IPS-18c (cell line): ENCODE data around the gene CHST14.
A peak's percentile ranks its signal among the peaks of the same experiment; 100 is the strongest.

Experiments
- H3K4me3 ChIP-seq: 2 replicates; pipeline ENCODE4 v1.7.0; 2013; ENCODE audit warnings: low read depth, mild to moderate bottlenecking, low read length, moderate library complexity; ENCODE audit not compliant: insufficient read depth
- H3K9me3 ChIP-seq: one replicate; pipeline ENCODE4 v1.6.1; 2013; ENCODE audit warnings: mild to moderate bottlenecking, low read length, moderate library complexity; ENCODE audit not compliant: control insufficient read depth, insufficient read depth

CHST14 gene

DNA sequence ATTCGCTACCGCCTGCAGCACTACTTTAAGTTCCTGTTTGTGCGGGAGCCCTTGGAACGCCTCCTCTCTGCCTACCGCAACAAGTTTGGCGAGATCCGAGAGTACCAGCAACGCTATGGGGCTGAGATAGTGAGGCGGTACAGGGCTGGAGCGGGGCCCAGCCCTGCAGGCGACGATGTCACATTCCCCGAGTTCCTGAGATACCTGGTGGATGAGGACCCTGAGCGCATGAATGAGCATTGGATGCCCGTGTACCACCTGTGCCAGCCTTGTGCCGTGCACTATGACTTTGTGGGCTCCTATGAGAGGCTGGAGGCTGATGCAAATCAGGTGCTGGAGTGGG is 995 bp downstream of the CHST14 start:
- no peaks in the 10 kb centered on the region for H3K9me3 ChIP-seq
- H3K4me3 ChIP-seq = peak overlapping the region; percentile 60

DNA sequence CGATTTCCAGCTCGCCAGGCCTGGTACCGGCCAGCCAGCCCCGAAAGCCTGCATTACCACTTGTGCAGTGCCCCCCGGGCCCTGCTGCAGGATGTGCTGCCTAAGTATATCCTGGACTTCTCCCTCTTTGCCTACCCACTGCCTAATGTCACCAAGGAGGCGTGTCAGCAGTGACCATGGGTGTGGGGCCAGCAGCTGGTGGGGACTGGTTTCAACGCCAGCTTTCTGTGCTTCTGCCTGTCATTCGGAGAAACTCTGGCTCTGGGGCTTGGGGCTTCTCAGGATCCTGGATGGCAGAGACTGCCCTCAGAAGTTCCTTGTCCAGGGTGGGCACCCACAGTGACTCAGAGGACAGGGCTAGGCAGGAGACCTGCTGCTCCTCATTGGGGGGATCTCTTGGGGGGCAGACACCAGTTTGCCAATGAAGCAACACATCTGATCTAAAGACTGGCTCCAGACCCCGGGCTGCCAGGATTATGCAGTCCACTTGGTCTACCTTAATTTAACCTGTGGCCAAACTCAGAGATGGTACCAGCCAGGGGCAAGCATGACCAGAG is 1.5 kb downstream of the CHST14 start:
- Histone ChIP-seq H3K4me3 (peak overlapping the region; percentile 60), H3K9me3 (no peaks in the 10 kb centered on the region)

DNA sequence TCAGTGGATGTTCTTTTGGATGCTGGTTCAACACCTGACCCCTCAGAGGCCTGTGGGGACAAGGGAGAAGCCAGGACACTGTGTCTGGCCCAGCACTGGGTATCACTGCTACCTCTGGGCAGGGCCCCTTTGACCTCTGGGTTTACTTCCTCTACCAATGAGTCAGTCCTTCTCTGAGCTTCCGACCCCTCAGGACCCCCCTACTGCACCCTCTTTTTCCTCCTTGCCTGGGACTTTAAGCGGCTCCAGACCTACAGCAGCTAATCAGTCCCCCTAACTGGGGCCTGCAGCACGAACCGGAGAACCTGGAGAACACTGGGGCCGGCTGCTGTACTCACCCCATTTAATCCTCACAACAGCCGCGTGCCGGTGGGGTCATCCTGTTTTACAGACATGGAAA is 3.8 kb downstream of the CHST14 start:
- Histone ChIP-seq H3K9me3 (no peaks in the 10 kb centered on the region), H3K4me3 (no peak overlapping the region)

DNA sequence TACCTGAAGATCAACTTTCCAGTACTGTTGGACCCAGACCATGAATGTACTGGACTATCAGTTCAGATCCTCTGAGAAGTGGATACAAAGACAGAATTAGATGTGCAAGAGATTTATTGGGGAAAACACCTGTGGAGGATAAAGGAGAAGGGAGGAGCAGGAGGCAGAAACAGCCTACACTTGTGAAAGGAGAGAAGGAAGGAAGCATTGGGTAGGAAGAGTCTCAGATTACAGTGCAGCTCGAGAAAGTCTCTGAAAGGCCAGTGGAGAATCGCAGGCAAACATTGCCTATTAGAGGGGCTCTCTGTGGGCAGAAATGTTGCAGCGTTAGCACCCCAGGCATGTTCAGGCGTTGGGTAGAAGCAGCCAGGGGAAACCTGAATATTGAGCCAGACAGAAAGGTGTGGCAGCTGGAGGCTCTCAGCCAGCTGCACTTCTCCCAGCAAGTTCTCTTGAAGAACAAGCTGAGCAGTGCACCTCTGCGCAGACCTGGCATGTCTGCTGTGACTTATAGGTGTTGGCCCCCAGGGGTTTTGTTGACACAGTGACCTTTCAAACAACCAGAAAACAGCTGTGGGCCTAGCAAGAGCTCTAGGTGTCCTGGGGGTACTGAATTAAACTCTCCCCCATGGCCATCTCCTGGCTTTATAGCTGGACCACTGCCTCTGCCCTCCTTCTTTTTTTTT is 7.0 kb downstream of the CHST14 start:
- Histone ChIP-seq H3K4me3 (no peak overlapping the region), H3K9me3 (no peaks in the 10 kb centered on the region)

DNA sequence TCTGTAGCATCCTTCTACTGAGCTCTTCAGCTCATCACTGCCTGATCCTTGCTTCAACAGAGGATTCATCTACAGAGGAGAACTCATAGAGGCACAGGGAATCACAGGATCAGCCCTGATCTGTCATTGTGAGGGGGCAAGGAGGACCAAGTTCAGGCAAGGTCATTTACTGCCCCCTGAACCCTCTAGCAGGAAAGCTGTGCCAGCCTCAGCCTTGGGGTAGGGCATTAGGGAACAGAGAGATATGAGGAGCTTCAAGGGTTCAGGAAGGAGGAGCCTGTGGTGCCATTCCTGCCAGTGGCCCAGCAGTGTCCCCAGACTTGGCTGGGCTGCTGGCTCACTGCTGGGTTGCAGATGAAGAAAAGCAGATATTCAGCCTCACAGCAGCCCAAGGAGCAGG is 8.2 kb downstream of the CHST14 start:
- no peak overlapping the region for H3K4me3 ChIP-seq
- H3K9me3 ChIP-seq = no peaks in the 10 kb centered on the region

DNA sequence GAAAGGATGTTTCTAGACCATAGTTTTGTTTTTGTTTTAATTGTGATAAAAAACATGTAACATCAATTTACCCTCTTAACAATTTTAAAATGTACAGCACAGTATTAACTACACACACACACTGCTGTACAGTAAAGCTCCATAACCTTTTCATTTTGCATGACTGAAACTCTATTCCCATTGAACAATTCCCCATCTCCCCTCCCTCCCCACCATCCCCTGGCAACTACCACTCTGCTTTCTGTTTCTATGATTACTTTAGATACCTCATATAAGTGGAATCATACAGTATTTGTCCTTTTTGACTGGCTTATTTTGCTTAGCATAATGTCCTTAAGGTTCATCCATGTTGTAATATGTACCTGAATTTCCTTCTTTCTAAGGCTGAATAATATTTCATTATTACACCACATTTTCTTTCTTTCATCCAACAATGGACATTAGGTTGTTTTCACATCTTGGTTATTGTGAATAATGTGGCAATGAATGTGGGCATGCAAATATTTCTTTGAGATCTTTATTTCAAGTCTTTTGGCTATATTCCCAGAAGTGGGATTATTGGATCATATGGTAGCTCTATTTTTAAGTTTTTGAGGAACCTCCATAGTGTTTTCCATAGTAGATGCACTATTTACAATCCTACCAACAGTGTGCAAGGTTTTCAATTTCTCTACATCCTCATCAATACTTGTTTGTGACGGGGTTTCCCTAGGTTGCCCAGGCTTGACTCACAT is 10.7 kb downstream of the CHST14 start:
- no peak overlapping the region for H3K4me3 ChIP-seq

DNA sequence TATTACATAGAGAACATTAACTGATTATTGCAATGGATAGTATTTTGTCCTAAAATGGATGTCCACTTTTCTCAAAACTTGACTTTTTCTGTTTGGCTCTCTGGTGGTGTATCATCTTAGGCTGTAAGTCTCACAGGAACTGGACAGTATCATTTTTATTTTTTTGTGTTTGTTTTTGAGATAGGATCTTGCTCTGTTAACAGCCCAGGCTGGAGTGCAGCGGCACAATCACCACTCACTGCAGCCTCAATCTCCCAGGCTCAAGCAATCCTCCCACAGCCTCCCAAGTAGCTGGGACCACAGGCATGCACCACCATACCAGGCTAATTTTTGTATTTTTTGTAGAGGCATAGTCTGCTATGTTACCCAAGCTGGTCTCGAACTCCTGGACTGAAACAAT is 13.1 kb downstream of the CHST14 start:
- Histone ChIP-seq H3K4me3 (no peak overlapping the region), H3K9me3 (no peaks in the 10 kb centered on the region)

More for the DNA sequence above, 10.7 kb downstream of the CHST14 start:
- H3K9me3 ChIP-seq = no peaks in the 10 kb centered on the region

DNA sequence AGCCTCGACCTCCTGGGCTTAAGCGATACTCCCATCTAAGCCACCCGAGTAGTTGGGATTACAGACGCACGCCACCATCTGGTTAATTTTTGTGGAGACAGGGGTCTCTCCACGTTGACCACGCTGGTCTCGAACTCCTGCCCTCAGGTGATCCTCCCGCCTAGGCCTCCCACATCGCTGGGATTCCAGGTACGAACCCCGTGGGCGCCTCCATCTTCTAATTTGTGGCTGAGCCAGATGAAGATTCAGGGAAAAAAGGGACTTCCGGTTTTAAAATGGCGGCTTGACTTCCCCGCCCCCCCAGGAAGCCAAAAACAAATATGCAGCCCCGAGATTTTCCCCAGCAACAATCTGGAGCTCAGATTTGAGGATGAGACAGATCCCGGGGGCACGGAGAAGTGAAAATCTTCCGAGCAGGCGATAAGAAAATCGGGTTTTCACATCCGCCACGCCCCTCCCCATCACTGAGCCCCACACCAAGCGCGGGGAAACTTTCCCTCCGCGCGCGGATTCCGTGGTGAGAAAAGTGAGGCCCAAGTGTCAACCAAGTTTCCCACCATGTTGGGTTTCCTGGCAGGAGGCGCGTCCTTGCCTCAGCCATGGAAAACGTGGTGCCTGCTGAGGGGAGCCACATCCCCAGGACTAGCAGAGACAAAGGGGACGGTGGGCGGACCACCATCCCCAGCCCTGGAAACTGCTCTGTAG is 15.4 kb downstream of the CHST14 start:
- no peak overlapping the region for H3K4me3 ChIP-seq
- H3K9me3 ChIP-seq = no peaks in the 10 kb centered on the region

DNA sequence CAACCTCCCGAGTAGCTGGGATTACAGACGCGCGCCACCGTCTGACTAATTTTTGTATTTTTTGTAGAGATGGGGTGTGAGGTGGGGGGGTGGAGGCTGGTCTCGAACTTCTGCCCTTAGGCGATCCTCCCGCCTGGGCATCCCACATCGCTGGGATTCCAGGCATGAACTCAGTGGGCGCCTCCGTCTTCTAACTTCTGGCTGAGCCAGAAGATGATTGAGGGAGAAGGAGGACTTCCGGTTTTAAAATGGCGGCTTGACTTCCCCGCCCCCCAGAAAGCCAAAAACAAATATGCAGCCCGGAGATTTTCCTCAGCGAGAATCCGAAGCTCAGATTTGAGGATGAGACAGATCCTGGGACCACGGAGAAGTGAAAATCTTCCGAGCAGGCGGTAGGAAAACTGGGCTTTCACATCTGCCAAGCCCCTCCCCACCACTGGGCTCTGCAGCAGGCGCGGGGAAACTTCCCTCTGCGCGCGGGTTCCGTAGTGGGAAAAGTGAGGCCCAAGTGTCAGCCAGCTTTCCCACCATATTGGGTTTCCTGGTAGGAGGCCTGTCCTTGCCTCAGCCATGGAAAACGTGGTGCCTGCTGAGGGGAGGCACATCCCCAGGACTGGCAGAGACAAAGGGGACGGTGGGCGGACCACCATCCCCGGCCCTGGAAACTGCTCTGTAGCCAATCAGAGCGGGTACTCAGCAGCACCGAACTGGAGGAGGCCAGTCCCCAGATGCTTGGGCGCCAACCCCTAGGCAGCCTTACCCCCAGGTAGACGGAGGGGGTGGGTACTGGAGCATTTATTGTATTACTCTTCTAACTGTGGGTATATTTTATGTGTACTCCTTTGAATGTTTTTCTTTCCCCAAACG is 17.3 kb downstream of the CHST14 start:
- no peaks in the 10 kb centered on the region for H3K9me3 ChIP-seq
- H3K4me3 ChIP-seq = no peak overlapping the region

DNA sequence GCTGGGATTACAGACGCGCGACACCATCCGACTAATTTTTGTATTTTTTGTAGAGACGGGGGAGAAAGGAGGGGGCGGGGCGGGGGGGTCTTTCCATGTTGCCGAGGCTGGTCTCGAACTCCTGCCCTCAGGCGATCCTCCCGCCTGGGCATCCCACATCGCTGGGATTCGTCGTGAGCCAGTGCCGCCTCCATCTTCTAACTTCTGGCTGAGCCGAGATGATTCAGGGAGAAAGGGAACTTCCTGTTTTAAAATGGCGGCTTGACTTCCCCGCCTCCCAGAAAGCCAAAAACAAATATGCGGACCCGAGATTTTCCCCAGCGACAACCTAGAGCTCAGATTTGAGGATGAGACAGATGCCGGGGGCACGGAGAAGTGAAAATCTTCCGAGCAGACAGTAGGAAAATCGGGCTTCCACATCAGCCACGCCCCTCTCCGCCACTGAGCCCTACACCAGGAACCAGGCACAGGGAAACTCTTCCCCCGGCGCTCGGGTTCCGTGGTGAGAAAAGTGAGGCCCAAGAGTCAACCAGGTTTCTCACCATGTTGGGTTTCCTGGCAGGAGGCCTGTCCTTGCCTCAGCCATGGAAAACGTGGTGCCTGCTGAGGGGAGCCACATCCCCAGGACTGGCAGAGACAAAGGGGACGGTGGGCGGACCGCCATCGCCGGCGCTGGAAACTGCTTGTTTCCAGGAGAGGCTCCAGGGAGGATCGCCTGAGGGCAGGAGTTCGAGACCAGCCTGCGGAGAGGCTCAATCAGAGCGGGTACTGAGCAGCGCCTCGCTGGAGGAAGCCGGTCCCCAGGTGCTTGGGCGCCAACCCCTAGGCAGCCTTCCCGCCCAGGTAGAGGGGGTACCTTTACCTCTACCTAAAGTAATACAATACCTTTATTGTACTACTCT is 18.7 kb downstream of the CHST14 start:
- no peak overlapping the region for H3K4me3 ChIP-seq
- no peaks in the 10 kb centered on the region for H3K9me3 ChIP-seq

DNA sequence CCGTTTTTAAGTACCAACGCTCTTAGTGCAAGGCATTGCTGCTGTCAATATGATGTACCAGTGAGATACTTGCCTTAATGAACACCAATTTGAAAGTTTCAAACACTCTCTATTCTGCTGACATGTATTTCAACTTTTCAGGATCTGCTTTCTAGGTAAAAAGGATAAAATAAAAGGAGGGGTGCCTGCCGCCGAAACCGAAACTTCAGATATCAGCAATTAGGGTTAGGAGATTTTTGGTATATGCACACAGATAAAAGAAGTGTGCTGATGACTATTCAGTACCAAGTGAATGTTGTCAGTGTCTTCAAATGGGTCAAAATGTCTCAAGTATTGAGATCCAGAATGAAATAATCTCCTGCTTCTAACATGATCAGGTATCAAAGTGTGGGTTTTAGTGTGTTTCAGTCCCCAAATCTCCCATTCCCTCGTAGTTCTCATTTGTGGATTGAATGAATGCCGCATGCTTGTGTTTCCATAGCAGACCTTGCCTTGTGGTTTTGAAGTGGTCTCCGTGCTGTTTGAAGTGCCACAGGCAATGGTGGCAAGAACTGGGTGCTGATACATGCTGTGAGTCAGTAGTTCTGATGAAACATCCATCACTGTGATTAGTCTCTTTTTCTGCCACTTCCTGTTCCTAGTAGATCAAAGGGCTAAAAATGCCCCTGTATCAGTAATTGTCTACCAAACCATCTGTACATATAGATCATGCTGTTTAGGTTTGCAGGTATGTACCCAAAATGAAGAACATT is 22.5 kb downstream of the CHST14 start:
- no peaks in the 10 kb centered on the region for H3K9me3 ChIP-seq
- H3K4me3 ChIP-seq = no peak overlapping the region

DNA sequence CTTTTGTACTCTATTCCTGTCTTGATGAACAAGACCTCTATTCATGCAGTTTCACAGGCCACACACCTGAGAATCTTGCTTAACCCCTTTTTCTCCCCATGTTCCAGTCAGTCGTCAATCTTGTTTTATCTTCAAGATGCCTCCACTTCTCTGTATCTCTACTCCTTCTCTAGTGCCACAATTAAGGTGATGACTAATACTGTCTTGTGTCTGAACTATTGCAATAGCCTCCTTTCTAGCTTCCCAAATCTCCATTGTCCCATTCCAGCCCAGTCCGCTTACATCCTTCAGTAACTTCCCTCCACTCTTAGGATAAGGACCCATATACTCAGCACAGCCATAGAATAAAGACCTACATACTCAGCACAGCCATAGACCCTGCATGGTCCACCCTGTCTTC is 24.7 kb downstream of the CHST14 start:
- H3K9me3 ChIP-seq = no peaks in the 10 kb centered on the region
- no peak overlapping the region for H3K4me3 ChIP-seq

DNA sequence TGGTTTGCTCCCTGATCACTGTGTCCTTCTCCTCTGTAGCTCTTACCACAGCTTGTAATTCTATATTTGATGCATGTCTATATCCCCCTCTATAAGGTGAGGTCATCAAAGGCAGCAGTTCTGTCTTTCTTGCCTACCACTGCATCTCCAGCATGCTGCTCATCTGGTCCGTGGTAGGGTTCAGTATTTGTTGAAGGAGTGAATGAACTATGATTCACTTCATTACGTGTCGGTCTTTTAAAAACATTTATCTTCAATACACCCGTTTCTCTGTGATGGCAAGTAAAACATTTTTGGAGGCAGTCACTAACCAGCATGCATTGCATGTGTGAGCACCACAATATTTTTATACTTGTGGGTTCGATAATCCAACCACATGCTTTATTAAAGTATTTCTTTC is 27.6 kb downstream of the CHST14 start:
- Histone ChIP-seq H3K4me3 (no peak overlapping the region), H3K9me3 (no peaks in the 10 kb centered on the region)

DNA sequence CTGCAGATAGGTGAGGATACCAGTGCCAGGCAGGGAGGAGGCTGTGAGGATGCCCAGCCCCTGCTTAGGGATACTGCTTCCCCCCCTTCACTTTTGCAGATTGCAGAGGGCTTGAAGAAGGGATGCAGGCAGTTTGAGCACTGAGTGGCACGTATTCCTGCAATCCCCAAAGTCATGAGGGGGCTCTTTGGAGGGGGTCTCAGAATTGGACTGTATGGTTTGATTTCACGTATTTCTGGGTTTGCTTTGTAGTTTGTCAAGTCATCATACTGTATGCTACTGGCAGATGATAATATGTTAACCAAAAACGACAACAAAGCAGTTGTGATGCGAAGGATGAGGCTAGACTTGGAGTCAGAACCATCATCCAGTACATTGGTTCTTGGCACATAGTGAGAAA is 28.1 kb downstream of the CHST14 start:
- H3K9me3 ChIP-seq = no peaks in the 10 kb centered on the region
- no peak overlapping the region for H3K4me3 ChIP-seq

DNA sequence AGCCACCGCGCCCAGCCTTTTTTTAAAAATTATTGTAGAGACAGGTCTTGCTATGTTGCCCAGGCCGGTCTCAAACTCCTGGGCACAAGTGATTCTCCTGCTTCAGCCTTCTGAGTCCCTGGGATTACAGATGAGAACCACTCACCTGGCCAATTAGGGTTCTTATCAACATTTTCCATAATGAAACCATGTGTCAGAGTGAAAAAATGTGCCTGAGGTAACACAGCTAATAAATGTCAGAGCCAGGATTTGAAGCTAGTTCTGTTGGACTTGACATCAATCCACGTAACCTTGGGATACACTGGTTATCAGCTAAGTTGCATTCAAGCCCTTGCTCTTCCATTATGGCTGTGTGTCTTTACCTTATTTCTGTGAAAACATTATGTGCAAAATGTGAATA is 29.1 kb downstream of the CHST14 start:
- H3K9me3 ChIP-seq = no peaks in the 10 kb centered on the region
- no peak overlapping the region for H3K4me3 ChIP-seq
